Hepatocyte (in vitro differentiated cells): ENCODE measurements around the gene MRPL10. TPM values are rescaled to one million over a fixed set of nuclear protein-coding genes. Genes with fewer than 3 reads are reported as not detected.

ENCODE experiments used
- DNase-seq: peaks from one replicate; pipeline ENCODE4 v3.0.0-alpha.2; 2016; ENCODE audit warnings: low spot score
- H2AFZ ChIP-seq: fragments of 200-600 bp; sonication (generic); 2 replicates; pipeline ENCODE4 v1.6.0; 2016; ENCODE audit warnings: antibody characterized with exemption, mild to moderate bottlenecking
- H3K27ac ChIP-seq: fragments of 200-600 bp; sonication (generic); 2 replicates; pipeline ENCODE4 v1.5.1; 2016; ENCODE audit warnings: mild to moderate bottlenecking
- H3K27me3 ChIP-seq: fragments of 200-600 bp; sonication (generic); 2 replicates; pipeline ENCODE4 v1.6.1; 2016
- H3K36me3 ChIP-seq: fragments of 200-600 bp; sonication (generic); replicated peaks from 2 replicates; pipeline ENCODE4 v1.5.1; 2016; ENCODE audit warnings: low read depth; ENCODE audit not compliant: insufficient read depth
- H3K4me1 ChIP-seq: fragments of 200-600 bp; sonication (generic); 2 replicates; pipeline ENCODE4 v1.5.1; 2016; ENCODE audit warnings: mild to moderate bottlenecking, moderate library complexity; ENCODE audit not compliant: insufficient read depth
- H3K4me2 ChIP-seq: fragments of 200-600 bp; sonication (generic); 2 replicates; pipeline ENCODE4 v1.6.0; 2016
- H3K4me3 ChIP-seq: fragments of 200-600 bp; sonication (generic); 2 replicates; pipeline ENCODE4 v1.5.1; 2016; ENCODE audit warnings: mild to moderate bottlenecking
- H3K79me2 ChIP-seq: fragments of 200-600 bp; sonication (generic); 2 replicates; pipeline ENCODE4 v1.6.0; 2017; ENCODE audit warnings: mild to moderate bottlenecking
- H3K9me2 ChIP-seq: fragments of 200-600 bp; sonication (generic); replicated peaks from 2 replicates; pipeline ENCODE4 v1.6.0; 2017; ENCODE audit warnings: mild to moderate bottlenecking; ENCODE audit not compliant: insufficient read depth
- H3K9me3 ChIP-seq: fragments of 200-600 bp; sonication (generic); 2 replicates; pipeline ENCODE4 v1.5.1; 2016; ENCODE audit warnings: low read depth, mild to moderate bottlenecking
- H4K20me1 ChIP-seq: fragments of 200-600 bp; sonication (generic); 2 replicates; pipeline ENCODE4 v1.6.0; 2016; ENCODE audit warnings: mild to moderate bottlenecking; ENCODE audit not compliant: insufficient read depth, poor library complexity, severe bottlenecking
- EZH2 ChIP-seq: fragments of 200-600 bp; sonication (generic); IDR thresholded peaks from 2 replicates; pipeline ENCODE4 v1.6.1; 2016; ENCODE audit warnings: antibody characterized with exemption, mild to moderate bottlenecking, borderline replicate concordance
- EZH2phosphoT487 ChIP-seq: fragments of 200-600 bp; sonication (generic); IDR thresholded peaks from one replicate; pipeline ENCODE4 v1.6.1; 2018; ENCODE audit warnings: antibody characterized with exemption, mild to moderate bottlenecking, low read depth, moderate library complexity; ENCODE audit not compliant: unreplicated experiment, severe bottlenecking
- WGBS: methylation state at CpG from one replicate; pipeline ENCODE4 v1.1.6; 2016; ENCODE audit warnings: low lambda C conversion rate; ENCODE audit errors: missing lambda C conversion rate; 5-methylcytosine and 5-hydroxymethylcytosine counted together
- polyA plus RNA-seq: library from polyadenylated mRNA; unstranded; fragments of >200 nt; fragmentation: Nextera tagmentation; extraction: Ambion mirVana; gene quantifications from 2 replicates; pipeline ENCODE4 v1.2.1, GENCODE V29; 2016
- total RNA-seq: library from RNA; depleted of rRNA; stranded (reverse); fragments of >200 nt; gene quantifications from 2 replicates; pipeline ENCODE4 v1.2.3, GENCODE V29; 2014
- TF ChIP-seq, protein P1 (sequence below): fragments of 200-600 bp; sonication (generic); IDR thresholded peaks from 2 replicates; pipeline ENCODE4 v1.5.1; 2016; ENCODE audit warnings: antibody characterized with exemption, mild to moderate bottlenecking; ENCODE audit not compliant: poor library complexity

The MRPL10 gene
- total and polyA plus RNA-seq, 2 experiments from 2014 or later, result 30.7 to 33.7 TPM

DNA sequence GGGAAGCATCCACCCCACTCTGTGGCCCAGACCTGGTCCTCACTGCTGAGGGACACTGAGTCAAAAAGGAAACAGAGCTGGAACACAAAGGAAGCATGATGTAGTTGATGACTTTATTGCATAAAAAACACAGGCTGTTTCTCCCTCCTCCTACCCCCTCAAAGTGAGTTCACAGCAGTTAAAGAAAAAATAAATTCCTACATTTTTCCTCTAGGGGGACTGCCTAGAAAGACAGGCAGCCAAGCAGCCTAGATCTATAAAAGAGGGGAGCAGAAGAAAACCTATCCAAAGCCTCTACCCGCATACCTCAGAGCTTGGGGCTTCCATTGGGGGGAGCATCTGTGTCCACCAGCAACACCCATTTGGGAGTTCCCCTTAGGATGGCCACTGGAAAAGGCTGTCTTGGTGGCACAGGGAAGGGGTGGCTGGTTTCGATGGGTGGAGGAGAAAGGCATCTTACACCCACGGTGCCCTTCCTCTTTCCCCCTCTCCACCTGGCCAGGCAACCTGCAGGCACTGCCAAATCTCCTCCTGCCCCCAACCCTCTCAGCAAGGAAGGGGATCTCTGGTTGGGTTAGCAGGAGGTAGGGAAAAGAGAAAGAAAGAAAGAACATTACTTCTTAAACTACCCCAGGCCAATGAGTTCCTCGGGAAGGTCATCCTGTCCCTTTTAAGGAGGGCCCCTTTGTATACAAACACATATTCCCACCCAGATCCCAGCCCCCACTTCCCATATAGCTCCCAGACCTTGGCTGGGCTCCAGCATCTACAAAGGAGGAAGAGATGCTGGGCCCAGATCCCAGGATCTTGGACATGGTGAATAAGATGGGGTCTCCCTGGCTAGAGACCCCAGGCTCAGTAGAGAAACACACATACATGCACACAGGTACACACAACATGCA, 13.7 kb upstream of the MRPL10 start:
- 69% methylated on average over 4 of the region's 4 CpGs for WGBS
- Histone ChIP-seq H3K79me2 (peaks cover 8% of the 10 kb centered on the region), H3K36me3 (no peaks in the 10 kb centered on the region), H3K27me3 (peaks cover 45% of the 10 kb centered on the region), H2AFZ (no peak overlapping the region), H3K9me2 (no peaks in the 10 kb centered on the region), H4K20me1 (no peaks in the 10 kb centered on the region), H3K4me3 (no peak overlapping the region), H3K4me2 (no peak overlapping the region), H3K4me1 (peaks cover 43% of the 10 kb centered on the region), H3K27ac (no peak overlapping the region), H3K9me3 (no peaks in the 10 kb centered on the region)
- no peak for DNase-seq
- TF ChIP-seq EZH2phosphoT487, result no peak
- TF ChIP-seq, protein P1, sequence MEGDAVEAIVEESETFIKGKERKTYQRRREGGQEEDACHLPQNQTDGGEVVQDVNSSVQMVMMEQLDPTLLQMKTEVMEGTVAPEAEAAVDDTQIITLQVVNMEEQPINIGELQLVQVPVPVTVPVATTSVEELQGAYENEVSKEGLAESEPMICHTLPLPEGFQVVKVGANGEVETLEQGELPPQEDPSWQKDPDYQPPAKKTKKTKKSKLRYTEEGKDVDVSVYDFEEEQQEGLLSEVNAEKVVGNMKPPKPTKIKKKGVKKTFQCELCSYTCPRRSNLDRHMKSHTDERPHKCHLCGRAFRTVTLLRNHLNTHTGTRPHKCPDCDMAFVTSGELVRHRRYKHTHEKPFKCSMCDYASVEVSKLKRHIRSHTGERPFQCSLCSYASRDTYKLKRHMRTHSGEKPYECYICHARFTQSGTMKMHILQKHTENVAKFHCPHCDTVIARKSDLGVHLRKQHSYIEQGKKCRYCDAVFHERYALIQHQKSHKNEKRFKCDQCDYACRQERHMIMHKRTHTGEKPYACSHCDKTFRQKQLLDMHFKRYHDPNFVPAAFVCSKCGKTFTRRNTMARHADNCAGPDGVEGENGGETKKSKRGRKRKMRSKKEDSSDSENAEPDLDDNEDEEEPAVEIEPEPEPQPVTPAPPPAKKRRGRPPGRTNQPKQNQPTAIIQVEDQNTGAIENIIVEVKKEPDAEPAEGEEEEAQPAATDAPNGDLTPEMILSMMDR, result peak; percentile 31

DNA sequence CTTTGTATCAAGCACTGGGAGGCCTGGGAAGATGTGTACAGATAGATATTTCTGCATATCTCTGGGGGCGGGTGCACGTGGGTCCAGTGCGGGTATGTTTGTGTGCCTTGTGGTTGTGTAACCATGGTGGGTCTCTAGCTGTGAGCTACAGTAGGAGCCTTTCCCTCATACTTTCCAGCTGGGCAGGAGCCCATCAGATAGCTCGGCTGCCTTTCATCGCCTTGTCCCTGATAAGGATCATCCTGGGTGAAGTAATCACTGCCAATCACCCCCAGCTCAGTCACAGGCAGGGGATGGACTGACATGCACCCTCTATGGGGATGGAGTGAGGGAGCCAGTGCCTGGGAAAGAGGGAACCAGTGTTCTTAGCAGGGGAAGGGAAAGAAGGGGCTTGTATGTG, 12.9 kb upstream of the MRPL10 start:
- H3K9me2 ChIP-seq, result no peaks in the 10 kb centered on the region
- no peaks in the 10 kb centered on the region for H3K36me3 ChIP-seq
- TF ChIP-seq EZH2, result no peak
- TF ChIP-seq EZH2phosphoT487, result no peak
- TF ChIP-seq, protein P1, result no peak
- DNase-seq, result no peak
- no peaks in the 10 kb centered on the region for H4K20me1 ChIP-seq
- no peaks in the 10 kb centered on the region for H3K9me3 ChIP-seq
- H3K79me2 ChIP-seq, result peaks cover 17% of the 10 kb centered on the region
- no peak overlapping the region for H2AFZ ChIP-seq
- WGBS, result 61% methylated on average over 5 of the region's 5 CpGs
- H3K4me3 ChIP-seq, result no peak overlapping the region
- peaks cover 51% of the 10 kb centered on the region for H3K4me1 ChIP-seq
- H3K27ac ChIP-seq, result no peak overlapping the region
- peak overlapping the region; percentile 35 for H3K4me2 ChIP-seq
- H3K27me3 ChIP-seq, result peaks cover 36% of the 10 kb centered on the region

DNA sequence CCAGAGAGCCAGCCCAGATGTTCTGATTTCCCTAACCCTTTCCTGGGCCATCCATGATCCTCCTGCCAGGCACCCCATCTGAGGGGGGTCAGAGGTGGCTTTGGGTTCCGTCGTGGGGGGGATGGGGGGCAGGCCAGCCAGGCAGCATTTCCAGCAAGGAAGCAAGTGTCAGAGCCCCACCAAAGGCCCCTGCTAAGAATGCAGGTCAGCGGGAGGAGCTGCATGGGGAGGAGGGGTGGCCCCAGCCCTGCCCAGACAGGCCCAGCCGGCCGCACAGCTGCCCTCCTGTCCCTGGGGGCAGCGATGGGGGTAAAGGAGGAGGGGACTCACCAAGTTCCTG, 12.0 kb upstream of the MRPL10 start:
- DNase-seq, result no peak
- peaks cover 28% of the 10 kb centered on the region for H3K27me3 ChIP-seq
- no peaks in the 10 kb centered on the region for H3K9me2 ChIP-seq
- peak overlapping the region; percentile 35 for H3K4me2 ChIP-seq
- WGBS, result 31% methylated on average over 6 of the region's 6 CpGs
- peaks cover 52% of the 10 kb centered on the region for H3K4me1 ChIP-seq
- H3K36me3 ChIP-seq, result no peaks in the 10 kb centered on the region
- H3K9me3 ChIP-seq, result no peaks in the 10 kb centered on the region
- H3K4me3 ChIP-seq, result no peak overlapping the region
- TF ChIP-seq EZH2phosphoT487 (no peak), EZH2 (no peak)
- TF ChIP-seq, protein P1, result no peak
- H3K27ac ChIP-seq, result no peak overlapping the region
- H3K79me2 ChIP-seq, result peaks cover 17% of the 10 kb centered on the region
- no peaks in the 10 kb centered on the region for H4K20me1 ChIP-seq
- H2AFZ ChIP-seq, result no peak overlapping the region
